Endothelial cell of umbilical vein (primary cell): ENCODE data around the gene TRAPPC3. TPM values are rescaled to one million over a fixed set of nuclear protein-coding genes. Genes with fewer than 3 reads are reported as not detected.

Experiments used
- BruUV-seq: library from RNA; stranded (reverse); fragments of 400-500 nt; replicated peaks from 2 replicates; lab custom pipeline; 2021; lab: Mats Ljungman, UMichigan
- CTCF ChIA-PET: fragments of 300-600, 350-600 bp; sonication (Branson Sonifier 250); formaldehyde crosslinking; loops from one replicate; lab custom pipeline; 2021; ENCODE audit warnings: antibody characterized with exemption, inconsistent platforms; lab: Charles Lee
- POLR2A ChIA-PET: fragments of 300-600, 350-600 bp; sonication (Branson Sonifier 250); formaldehyde crosslinking; loops from one replicate; lab custom pipeline; 2021; ENCODE audit warnings: antibody characterized with exemption, inconsistent platforms; lab: Charles Lee
- DNase-seq: peaks from one replicate; pipeline ENCODE4 v3.0.0-alpha.2; 2011; ENCODE audit warnings: low read depth, low spot score
- FAIRE-seq: peaks from 2 replicates; lab custom pipeline; 2011; peaks lifted over from hg19 to GRCh38; lab: Jason Lieb, UNC
- H2AFZ ChIP-seq: 2 replicates; pipeline ENCODE4 v1.6.0; 2012; ENCODE audit warnings: low read depth, low read length, control low read depth, inconsistent platforms
- H3K27ac ChIP-seq: 2 replicates; pipeline ENCODE4 v1.5.1; 2011; ENCODE audit warnings: low read depth, mild to moderate bottlenecking, control low read depth, low read length, moderate library complexity; ENCODE audit not compliant: insufficient read depth
- H3K27me3 ChIP-seq, 2 experiments: 2 replicates each; pipeline versions ENCODE4 v1.6.0 to v1.6.1; 2011; ENCODE audit warnings: low read length in 2 of 2, mixed read lengths in 1 of 2; ENCODE audit not compliant: control insufficient read depth in 2 of 2, insufficient read depth in 2 of 2
- H3K36me3 ChIP-seq, 2 experiments: 2 replicates in 1 of 2; 3 replicates in 1 of 2; pipeline ENCODE4 v1.5.1; 2011; ENCODE audit warnings: low read length in 2 of 2, mild to moderate bottlenecking in 1 of 2, moderate library complexity in 1 of 2; ENCODE audit not compliant: control insufficient read depth in 2 of 2, insufficient read depth in 2 of 2; ENCODE audit errors: extremely low read depth in 1 of 2
- H3K4me1 ChIP-seq: 3 replicates; pipeline ENCODE4 v1.5.1; 2011; ENCODE audit warnings: mild to moderate bottlenecking, low read length; ENCODE audit not compliant: control insufficient read depth, insufficient read depth; ENCODE audit errors: extremely low read depth
- H3K4me2 ChIP-seq: 2 replicates; pipeline ENCODE4 v1.6.1; 2011; ENCODE audit warnings: low read length, control low read depth, mixed read lengths; ENCODE audit not compliant: insufficient read depth
- H3K4me3 ChIP-seq, 3 experiments: fragments of 200-600 bp in 1 of 3; sonication (generic), shearing (Covaris generic) in 1 of 3; replicated peaks in 1 of 3; 2 replicates each; pipeline ENCODE4 v1.5.1; 2011 to 2016; ENCODE audit warnings: control low read depth in 3 of 3, low read length in 3 of 3, mild to moderate bottlenecking in 2 of 3, inconsistent platforms in 1 of 3, low read depth in 1 of 3, moderate library complexity in 1 of 3; ENCODE audit not compliant: insufficient read depth in 1 of 3
- H3K79me2 ChIP-seq: 2 replicates; pipeline ENCODE4 v1.6.0; 2012; ENCODE audit warnings: low read length, inconsistent platforms; ENCODE audit not compliant: control insufficient read depth, insufficient read depth
- H3K9ac ChIP-seq: replicated peaks from 2 replicates; pipeline ENCODE3; 2011; ENCODE audit warnings: low read length, control low read depth; ENCODE audit not compliant: insufficient read depth; ENCODE audit errors: extremely low read depth
- H3K9me1 ChIP-seq: replicated peaks from 3 replicates; pipeline ENCODE4 v1.6.0; 2011; ENCODE audit warnings: mild to moderate bottlenecking, low read length; ENCODE audit not compliant: control insufficient read depth, insufficient read depth; ENCODE audit errors: extremely low read depth
- H3K9me3 ChIP-seq: replicated peaks from 2 replicates; pipeline ENCODE4 v1.5.1; 2012; ENCODE audit warnings: low read length, inconsistent platforms; ENCODE audit not compliant: control insufficient read depth, insufficient read depth
- H4K20me1 ChIP-seq: replicated peaks from 2 replicates; pipeline ENCODE3; 2011; ENCODE audit warnings: mild to moderate bottlenecking, low read length; ENCODE audit not compliant: control insufficient read depth, insufficient read depth; ENCODE audit errors: extremely low read depth
- EZH2 ChIP-seq: IDR thresholded peaks from 2 replicates; pipeline ENCODE4 v1.6.1; 2012; ENCODE audit warnings: borderline replicate concordance, low read depth, mild to moderate bottlenecking, moderate library complexity, low read length, inconsistent platforms; ENCODE audit not compliant: severe bottlenecking
- FOS ChIP-seq: IDR thresholded peaks from 2 replicates; pipeline ENCODE4 v1.6.1; 2011; ENCODE audit warnings: mild to moderate bottlenecking, low read length, moderate library complexity, borderline replicate concordance; ENCODE audit not compliant: insufficient read depth
- GATA2 ChIP-seq: IDR thresholded peaks from 2 replicates; pipeline ENCODE4 v1.7.0; 2011; ENCODE audit warnings: low read depth, mild to moderate bottlenecking, moderate library complexity, mixed read lengths, low read length; ENCODE audit not compliant: insufficient read length, insufficient read depth
- JUN ChIP-seq: IDR thresholded peaks from 2 replicates; pipeline ENCODE4 v1.6.1; 2011; ENCODE audit warnings: borderline replicate concordance, low read depth; ENCODE audit not compliant: insufficient read length, insufficient read depth
- MYC ChIP-seq: IDR thresholded peaks from one replicate; pipeline ENCODE4 v1.6.1; 2011; ENCODE audit warnings: mild to moderate bottlenecking, low read depth, low read length
- POLR2A ChIP-seq: IDR thresholded peaks from 2 replicates; pipeline ENCODE4 v1.6.1; 2012; ENCODE audit warnings: low read depth, mild to moderate bottlenecking, control low read depth, low read length
- POLR2AphosphoS5 ChIP-seq: IDR thresholded peaks from 2 replicates; pipeline ENCODE4 v1.6.1; 2012; ENCODE audit warnings: low read depth, mild to moderate bottlenecking, control low read depth, low read length, moderate library complexity; ENCODE audit not compliant: insufficient read depth
- dilution Hi-C: fragments of 300-500 bp; cut with MboI; formaldehyde crosslinking; loops from one replicate; pipeline ENCODE4 v1.15.0; 2019; ENCODE audit warnings: low sequenced_read_pairs; ENCODE audit not compliant: extremely low pct_ligation_motif_present
- intact Hi-C: fragments of 100-400 bp; cut with micrococcal nuclease; formaldehyde crosslinking; loops from one replicate; pipeline ENCODE4 v1.10.0; 2022
- polyA plus RNA-seq, 4 experiments: library from polyadenylated mRNA; depleted of rRNA in 3 of 4; stranded (reverse) in 3 of 4; unstranded in 1 of 4; fragments of >200 nt; gene quantifications; 2 replicates each; pipeline versions ENCODE4 v1.2.1 to v1.2.3, GENCODE V29; 2011 to 2012; ENCODE audit warnings: missing spikeins in 1 of 4
- total RNA-seq: library from RNA; stranded (reverse); gene quantifications from 2 replicates; pipeline ENCODE4 v1.2.3, GENCODE V29; 2021
- TF ChIP-seq, protein P1 (sequence below): IDR thresholded peaks from 2 replicates; pipeline ENCODE4 v1.6.1; 2011; ENCODE audit not compliant: insufficient read depth, insufficient read length
- TF ChIP-seq, protein P2 (sequence below), 2 donors: IDR thresholded peaks; 1 replicate in 1 of 2; 2 replicates in 1 of 2; pipeline ENCODE4 v1.5.1; 2011; ENCODE audit warnings: low read length in 2 of 2, mild to moderate bottlenecking in 2 of 2, moderate library complexity in 2 of 2, control low read depth in 1 of 2, inconsistent platforms in 1 of 2, low read depth in 1 of 2; ENCODE audit not compliant: insufficient read depth in 1 of 2; ENCODE audit errors: extremely low read depth in 1 of 2

Gene TRAPPC3
- total and polyA plus RNA-seq, 2 donors (not counting 3 experiments of a cell fraction or from before 2014, with no cell fraction given): 93.4 to 125 TPM

DNA sequence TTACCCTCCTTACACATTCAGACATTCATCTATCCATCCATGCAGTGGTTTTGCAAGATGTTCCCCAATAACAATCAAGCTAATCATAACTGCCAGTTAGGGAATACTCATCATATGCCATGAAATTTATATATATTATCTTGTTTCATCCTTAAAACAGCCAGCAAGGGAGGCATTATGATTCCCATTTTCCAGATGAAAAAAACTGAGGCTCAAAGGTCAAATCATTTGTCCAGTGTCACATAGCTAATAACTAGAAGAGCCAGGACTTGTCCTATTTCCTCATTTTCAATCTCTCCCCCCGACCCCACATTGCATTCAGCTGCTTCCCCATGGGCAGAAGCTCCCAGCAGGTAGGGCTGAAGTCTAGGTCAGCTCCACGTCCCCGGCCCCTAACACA, 17.3 kb downstream of the TRAPPC3 start:
- H3K9ac ChIP-seq: no peak overlapping the region
- no peaks in the 10 kb centered on the region for H3K79me2 ChIP-seq
- H2AFZ ChIP-seq: no peak overlapping the region
- TF ChIP-seq FOS (no peak), GATA2 (no peak), POLR2A (no peak), EZH2 (no peak), MYC (no peak), POLR2AphosphoS5 (no peak), JUN (no peak)
- TF ChIP-seq, protein P1, sequence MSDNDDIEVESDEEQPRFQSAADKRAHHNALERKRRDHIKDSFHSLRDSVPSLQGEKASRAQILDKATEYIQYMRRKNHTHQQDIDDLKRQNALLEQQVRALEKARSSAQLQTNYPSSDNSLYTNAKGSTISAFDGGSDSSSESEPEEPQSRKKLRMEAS: no peak
- TF ChIP-seq, protein P2, sequence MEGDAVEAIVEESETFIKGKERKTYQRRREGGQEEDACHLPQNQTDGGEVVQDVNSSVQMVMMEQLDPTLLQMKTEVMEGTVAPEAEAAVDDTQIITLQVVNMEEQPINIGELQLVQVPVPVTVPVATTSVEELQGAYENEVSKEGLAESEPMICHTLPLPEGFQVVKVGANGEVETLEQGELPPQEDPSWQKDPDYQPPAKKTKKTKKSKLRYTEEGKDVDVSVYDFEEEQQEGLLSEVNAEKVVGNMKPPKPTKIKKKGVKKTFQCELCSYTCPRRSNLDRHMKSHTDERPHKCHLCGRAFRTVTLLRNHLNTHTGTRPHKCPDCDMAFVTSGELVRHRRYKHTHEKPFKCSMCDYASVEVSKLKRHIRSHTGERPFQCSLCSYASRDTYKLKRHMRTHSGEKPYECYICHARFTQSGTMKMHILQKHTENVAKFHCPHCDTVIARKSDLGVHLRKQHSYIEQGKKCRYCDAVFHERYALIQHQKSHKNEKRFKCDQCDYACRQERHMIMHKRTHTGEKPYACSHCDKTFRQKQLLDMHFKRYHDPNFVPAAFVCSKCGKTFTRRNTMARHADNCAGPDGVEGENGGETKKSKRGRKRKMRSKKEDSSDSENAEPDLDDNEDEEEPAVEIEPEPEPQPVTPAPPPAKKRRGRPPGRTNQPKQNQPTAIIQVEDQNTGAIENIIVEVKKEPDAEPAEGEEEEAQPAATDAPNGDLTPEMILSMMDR (IDR thresholded peaks at IDR 0.05; ENCODE audit: extremely low read depth in 1 of 2, insufficient read depth in 1 of 2, low read depth in 1 of 2, low read length in 2 of 2): no peak
- CTCF ChIA-PET: interaction anchor here (1.2 to 5.7 kb wide), 2 partner anchors 18 to 31 kb away, joined by 3 to 233 read pairs; partner anchors contain the start of gene TRAPPC3
- dilution Hi-C loops (no loop called here), intact Hi-C loops (no loop called here)
- H3K4me2 ChIP-seq: no peak overlapping the region
- H3K27ac ChIP-seq: no peak overlapping the region
- H3K4me1 ChIP-seq: peaks cover 38% of the 10 kb centered on the region
- H3K9me1 ChIP-seq: no peaks in the 10 kb centered on the region
- POLR2A ChIA-PET: no interaction called here
- FAIRE-seq (no peak), DNase-seq (no peak)
- H3K9me3 ChIP-seq: no peaks in the 10 kb centered on the region
- BruUV-seq: no TSS peak
- no peaks in the 10 kb centered on the region for H4K20me1 ChIP-seq
- no peaks in the 10 kb centered on the region for H3K36me3 ChIP-seq
- H3K27me3 ChIP-seq: no peaks in the 10 kb centered on the region
- H3K4me3 ChIP-seq: no peak overlapping the region
